Activated CD4-positive, alpha-beta T cell treated with anti-CD3 and anti-CD28 coated beads, Interleukin-2, amount 50 U/mL, for 16 hours (primary cell): ENCODE measurements around the gene AFG1L.
"Not testable (repeated sequence)": the region's sequence is repeated elsewhere in the genome, so short reads cannot be mapped to it uniquely, and the experiment has no call there.

Experiments
- DNase-seq: peaks from one replicate; pipeline ENCODE4 v3.0.0-alpha.2; 2020

The AFG1L gene

DNA sequence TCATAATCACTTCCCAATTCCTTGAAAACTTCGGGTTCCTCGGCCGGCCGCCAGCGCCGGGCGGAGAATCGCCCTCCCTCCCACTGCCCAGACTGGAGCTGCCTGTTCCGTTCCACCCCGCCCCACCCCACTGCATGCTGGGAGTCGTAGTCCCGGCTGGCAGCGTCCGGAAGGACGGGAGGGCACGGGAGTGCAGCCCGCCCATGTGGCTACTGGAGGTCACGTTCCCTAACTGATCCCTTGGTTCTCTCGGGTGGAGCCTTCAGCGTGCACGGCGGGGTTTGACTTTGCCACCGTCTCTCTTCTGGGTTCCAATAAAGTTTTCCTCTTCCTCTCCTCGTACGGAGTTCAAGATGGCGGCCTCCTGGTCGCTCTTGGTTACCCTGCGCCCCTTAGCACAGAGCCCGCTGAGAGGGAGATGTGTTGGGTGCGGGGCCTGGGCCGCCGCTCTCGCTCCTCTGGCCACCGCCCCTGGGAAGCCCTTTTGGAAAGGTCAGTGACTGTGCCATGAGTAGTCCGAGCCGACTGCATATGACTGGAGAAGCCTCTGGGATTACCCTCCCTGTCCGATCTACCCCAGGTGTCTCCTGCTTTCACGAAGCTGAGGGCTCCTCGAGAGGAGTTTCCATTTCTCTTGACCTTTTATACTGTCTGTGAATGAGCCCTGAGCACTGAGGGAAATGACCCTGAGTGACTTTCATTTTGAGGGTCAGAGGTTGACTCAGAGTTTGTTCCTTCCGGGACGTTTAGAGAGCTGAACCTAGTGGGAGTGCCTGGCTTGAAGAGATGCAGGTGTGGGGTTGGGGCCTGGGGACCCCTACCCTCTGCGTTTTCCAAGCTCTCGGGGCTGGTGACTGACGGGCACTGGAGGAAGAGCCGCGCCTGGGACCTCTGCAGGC, at the start of gene AFG1L:
Gene AFG1L (plus strand): TSS at position 328 of the 899 bp plus-strand sequence. CDS start 26 bp downstream, at position 354.
- DNase-seq, result peak; percentile 87

DNA sequence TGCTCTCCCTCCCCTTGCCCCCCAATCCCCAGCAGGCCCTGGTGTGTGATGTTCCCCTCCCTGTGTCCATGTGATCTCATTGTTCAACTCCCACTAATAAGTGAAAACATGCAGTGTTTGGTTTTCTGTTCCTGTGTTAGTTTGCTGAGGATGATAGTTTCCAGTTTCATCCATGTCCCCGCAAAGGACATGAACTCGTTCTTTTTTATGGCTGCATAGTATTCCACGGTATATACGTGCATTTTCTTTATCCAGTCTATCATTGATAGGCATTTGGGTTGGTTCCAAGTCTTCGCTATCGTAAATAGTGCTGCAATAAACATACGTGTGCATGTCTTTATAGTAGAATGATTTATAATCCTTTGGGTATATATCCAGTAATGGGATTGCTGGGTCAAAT, 49.8 kb upstream of the AFG1L start:
- not testable (repeated sequence) for DNase-seq

DNA sequence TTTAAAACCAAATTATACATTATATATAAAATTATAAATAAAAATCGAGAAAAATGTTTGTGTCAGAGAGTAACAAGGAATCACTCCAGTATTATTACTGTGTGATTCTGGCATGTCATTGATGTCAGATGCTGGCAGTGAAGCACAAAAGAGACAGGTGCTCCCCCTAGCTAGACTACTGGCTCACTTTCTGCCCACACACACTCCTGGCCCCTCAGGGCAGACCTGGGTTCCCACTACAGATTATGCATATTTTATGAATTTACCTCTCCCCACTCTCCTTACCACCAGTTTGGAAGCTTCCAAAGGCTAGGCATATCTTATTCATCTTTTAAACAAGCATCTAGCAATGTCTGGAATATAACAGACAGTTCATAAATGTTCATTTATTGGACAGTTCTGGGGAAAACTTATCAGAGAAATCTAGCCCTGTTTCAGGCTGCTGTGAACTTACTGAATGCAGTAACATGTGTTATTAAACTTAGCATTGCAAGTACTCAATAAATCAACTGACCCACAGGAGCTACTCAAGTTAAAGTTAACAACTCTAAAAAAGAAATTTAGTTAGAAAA, 46.8 kb upstream of the AFG1L start:
- no peak for DNase-seq

DNA sequence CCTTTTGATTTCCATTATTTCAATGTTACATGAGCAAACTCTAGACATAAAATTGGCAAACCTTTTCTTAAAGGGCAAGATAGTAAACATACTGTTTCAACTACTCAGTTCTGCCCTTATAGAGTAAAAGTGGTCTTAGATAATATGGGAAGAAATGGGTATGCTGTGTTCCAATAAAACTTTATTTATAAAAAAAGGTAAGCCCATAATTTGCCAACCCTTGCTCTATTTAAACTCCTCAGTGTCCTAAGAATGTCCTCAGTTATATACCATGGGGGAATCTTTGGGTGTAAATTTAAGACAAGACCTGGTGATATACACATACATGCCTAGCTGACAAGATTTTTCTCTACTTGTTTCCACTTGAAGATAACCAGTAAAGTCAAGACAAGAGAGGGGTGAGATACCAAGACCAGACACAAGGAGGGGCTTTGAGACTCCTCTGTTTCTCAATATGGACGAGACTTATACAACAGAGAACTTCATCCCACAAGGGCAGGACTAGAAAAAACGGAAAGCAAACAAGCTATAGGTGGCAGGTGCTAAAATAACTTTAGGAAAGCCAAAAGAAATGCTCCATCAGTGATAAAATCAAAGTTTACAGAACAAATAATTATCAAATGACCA, 44.5 kb upstream of the AFG1L start:
- no peak for DNase-seq

DNA sequence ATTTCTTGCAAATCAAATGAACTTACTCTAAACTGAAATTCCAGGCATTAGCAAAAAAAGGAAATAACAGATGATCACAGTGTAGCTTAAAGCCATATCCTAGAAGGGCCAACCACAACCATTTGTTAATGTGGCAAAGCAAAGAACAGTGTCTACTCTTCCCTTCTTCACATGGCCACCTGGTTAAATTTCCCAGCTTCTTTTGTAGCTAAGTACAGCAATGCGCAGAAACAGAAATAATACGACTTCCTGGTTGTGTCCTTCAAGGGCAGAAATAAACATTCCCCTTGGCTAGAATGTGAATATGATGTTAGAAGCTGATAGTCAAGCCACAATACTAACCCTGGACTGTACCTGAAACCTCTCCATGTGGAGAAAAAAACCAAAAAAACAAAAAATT, 43.6 kb upstream of the AFG1L start:
- DNase-seq, result no peak

DNA sequence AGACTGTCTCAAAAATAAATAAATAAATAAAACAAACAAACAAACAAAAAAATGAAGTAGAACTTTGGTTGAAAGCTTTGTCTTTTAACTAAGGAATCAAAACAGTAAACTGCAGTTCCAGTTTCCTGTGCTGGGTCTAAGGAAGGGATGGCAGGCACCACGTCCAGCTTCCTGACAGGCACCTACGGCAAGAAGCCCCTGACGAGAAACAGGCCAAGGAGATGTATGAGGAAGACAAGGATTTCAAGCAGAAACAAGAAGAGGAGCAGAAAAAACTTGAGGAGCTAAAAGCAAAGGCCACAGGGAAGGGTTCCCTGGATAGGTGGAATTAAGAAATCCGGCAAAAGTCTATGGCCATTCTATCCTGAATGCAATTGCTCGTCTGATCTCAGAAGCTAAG, 42.8 kb upstream of the AFG1L start:
- no peak for DNase-seq

DNA sequence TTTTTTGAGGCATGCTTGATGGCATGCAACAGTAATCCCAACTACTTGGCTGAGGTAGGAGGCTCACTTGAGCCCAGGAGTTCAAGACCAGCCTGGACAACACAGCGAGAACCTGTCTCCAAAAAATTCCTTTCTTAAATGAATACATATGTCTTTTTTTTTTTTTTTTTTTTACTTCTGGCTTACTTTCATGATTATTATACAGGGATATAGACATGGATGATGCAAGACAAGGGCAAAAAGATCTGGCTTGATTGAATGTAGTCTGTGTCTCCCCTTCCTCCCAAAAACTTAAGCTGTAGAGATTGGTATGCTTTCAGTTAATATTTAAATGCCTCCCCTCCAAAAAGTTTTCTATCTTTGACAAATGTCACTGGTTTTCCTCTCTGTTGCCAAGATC, 41.6 kb upstream of the AFG1L start:
- DNase-seq, result no peak

DNA sequence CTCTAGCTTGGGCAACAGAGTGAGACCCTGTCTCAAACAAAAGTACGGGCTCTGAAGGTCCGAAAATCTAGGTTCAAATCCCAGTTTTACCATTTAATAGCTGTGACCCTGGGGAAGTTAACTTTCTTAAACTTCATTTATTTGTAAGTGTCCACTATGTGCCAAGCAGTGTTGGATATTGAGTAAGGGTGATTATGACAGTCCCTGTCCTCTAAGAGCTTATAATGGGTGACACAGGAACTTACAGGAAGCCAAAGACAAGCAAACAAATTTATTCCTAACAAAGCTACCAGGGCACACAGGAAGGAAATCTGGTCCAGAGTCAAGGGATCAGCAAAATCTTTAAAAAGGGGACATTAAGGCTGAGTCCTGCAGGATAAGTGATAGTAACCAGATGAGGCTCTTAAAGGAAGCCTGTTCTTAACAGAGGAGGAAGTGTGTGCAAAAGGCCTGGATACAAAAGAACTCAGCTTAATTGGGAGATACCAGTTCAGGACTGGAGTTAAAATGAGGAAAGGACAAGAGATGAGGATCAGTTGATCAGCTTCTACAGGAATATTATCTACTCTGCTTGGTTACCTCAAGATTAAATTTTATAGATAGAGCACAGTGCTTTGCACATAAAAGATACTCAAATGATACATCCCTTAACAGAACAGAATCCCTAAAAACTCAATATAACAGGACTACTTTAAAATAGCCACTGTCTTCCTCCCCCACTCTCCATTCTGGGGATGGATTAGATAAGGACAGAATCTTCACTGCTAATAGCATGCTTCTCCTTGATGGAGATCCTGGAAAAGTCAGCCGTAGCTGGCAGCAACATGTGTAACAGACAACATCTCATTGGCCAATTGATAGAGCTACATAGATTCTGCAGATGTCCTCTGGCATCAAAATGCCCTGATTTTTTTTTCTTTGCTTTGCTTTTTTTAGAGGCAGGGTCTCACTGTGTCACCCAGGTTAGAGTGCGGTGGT, 40.1 kb upstream of the AFG1L start:
- DNase-seq, result no peak

DNA sequence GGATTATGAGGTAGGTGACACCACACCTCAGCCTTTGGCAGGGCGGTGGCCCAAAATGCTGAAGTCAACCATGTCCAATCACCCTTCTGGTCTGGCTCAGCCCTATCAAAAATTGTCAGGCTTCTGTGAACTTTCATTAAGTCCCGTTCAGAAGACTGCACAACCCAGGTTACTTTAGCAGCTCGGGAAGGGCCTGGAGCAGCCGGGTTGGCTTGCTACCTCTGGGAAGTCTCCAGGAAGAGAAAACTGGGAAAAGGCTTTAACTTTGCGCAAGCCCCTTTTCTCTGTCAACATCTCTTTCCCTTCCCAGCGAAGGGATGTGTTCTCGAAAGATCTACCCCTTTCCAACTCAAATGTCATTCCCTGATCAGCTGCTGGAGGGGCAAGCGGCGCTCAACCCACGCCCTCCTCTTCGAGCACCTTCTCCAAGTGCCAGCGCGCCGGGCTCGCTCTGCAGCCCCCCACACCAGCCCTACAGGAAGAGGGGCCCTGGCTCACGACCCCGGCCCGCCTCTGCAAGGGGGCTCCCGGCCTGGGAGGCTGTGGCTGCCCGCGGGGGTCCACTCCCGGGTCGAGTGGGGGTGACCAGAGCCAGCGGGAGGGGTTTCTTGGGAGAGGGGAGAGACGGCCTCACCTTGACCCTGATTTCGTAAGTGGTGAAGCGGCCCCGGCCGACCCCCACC, 34.6 kb upstream of the AFG1L start:
- DNase-seq, result peak; percentile 41

DNA sequence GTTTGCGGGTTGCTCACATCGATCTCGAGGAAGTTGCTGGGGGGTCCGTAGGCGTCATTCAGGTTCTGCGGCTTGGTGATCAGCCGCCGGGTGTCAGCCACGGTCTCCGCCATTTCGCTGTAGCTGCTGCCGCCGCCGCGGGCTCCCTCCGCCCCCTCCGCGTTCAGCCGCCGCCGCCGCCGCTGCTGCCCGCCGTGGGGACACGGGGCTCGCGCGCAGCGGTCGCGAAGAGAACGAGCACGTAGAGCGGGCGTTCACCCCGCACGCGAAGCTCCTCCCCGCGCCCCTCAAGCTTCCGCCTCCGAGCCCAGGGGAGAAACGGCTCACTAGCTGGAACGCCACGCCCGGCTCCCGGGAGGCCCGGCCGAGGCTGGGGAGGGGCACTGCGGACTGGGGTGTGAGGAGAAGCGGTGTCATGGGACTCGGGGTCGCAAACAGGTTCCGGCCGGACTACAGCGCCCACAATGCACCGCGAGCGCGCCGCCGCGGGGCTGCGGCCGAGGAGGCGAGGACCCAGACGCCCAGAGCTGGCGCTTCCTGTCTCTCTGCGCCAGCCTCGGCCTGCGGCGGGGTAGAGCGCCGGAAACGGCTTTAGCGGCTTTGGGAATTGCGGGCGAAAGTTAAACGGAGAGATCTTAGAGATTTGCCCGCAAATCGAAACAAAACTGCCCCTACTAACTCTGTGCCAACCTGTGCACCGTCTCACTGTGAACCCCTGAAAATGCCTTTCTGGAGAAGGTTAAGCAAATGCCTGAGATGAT, 33.9 kb upstream of the AFG1L start, which contains the start of gene SNX3:
Gene SNX3 (minus strand): TSS at position 232 of the 761 bp plus-strand sequence. CDS start 119 bp downstream, at position 113.
- DNase-seq, result peak; percentile 94

DNA sequence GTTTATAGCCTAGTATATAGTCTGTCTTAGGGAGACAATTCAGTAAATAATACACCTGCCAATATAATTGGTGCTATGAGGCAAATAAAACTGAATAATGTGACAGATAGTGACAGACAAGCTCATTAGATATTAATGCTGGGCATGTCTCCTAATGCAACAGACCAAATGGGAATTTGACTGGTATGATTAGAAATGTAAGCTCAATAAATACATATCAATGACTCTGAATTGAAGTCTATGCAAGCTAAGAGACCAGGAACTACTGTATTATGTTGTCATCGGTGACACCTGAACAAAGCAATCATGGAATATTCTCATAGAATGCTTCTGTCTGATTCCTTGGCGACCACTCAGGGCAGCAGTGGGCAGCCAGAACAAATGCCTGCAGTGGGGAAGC, 31.5 kb upstream of the AFG1L start:
- DNase-seq, result no peak

DNA sequence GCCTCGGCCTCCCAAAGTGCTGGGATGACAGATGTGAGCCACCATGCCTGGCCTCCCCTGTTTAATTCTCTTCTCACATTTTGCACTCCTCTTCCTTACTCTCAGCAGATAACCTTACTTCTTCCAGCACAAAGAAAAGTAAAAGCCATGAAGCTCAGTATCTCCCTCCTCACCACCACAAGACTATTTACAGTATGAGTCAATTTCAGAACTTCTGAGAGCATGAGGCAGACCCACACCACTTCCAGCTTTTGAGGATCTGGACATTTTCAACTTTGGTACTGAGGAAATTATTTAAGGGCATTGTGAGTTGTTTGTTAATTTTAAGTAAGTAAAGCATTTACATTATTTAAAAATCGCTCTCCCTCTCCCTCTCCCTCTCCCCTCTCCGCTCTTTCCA, 26.0 kb upstream of the AFG1L start:
- DNase-seq, result no peak

DNA sequence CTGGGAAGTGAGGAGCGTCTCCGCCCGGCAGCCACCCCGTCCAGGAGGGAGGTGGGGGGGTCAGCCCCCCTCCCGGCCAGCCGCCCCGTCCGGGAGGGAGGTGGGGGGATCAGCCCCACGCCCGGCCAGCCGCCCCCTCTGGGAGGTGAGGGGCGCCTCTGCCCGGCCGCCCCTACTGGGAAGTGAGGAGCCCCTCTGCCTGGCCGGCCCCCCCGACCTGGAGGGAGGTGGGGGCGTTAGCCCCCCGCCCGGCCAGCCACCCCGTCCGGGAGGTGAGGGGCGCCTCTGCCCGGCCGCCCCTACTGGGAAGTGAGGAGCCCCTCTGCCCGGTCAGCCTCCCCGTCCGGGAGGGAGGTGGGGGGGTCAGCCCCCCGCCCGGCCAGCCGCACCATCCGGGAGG, 24.9 kb upstream of the AFG1L start:
- DNase-seq, result not testable (repeated sequence)

DNA sequence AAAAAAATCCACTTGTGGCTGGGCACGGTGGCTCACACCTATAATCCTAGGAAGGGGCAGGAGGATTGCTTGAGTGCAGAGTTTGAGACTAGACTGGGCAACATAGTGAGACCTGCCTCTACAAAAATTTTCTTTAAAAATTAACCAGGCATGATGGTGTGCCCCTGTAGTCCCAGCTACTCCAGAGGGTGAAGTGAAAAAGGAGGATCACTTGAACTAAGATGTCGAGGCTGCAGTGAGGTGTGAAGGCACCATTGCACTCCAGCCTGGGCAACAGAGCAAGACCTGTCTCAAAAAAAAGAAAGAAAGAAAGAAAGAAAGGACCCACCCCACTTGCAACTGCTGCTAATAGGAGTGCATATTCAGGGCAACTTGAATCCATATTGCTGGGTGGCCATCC, 20.3 kb upstream of the AFG1L start:
- DNase-seq, result no peak

DNA sequence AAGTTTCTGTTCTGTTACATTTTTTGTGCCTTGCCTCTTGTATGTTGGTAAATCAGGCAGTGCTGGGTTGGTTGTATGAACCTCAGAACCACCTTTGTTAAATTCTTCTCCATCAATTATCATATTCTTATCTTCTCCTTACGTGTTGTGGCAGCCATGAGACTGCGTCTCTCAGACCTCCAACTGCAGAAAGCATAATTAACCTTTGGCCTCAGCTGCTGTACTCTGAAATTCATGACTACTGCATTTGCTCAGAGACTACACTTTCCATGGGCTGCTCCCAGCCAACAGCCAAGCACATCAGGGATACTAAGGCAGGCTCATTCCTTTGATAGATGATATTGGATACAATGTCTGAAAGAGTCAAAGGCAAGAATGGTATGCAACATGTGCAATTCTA, 18.9 kb upstream of the AFG1L start:
- no peak for DNase-seq

DNA sequence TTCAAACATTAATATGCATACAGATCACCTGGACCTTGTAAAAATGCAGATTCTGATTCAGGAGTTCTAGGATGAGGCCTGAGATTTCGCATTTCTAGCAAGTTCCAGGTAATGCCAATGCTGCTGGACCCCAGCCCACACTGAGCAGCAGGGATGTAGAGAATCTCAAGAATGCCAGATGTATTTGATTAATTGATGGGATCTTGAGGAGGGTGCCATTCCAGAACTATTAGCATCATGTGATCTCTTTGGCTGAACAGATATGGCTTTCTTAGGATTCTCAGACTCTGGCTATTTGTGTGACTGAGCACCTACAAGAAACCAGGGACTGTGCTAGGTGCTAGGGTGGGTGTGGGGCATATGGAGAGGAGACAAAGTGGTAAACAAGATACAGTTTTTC, 17.6 kb upstream of the AFG1L start:
- DNase-seq, result no peak

DNA sequence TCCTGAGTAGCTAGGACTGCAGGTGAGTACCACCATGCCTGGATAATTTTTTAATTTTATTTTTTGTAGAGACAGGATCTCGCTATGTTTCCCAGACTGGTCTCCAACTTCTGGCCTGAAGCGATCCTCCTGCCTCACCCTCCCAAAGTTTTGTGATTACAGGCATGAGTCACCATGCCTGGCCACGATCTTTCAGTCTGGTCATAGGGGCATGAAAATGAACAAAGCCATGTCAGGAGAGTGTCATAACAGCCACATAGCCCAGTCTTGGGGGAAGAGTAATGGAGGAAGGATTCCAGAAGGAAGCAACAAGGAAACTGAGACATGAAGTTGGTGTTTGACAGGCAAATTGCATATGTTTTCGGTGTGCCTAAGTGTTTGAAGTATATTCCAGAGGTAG, 17.0 kb upstream of the AFG1L start:
- no peak for DNase-seq

DNA sequence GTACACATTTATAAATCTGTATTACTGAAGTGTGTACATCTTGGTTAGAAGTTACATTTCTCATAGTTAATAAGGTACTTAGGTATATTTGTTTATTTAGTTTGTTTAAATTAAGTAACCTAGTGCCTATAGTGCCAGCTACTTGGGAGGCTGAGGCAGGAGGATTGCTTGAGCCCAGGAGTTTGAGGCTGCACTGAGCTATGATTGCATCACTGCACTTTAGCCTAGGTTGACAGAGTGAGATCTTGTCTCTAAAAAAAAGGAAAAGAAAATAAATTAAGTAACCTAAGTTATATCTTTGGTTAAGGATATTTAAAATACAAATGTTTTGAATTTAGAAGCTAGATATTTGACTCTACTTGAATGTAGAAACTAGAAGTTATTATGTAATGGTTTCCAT, 9.5 kb upstream of the AFG1L start:
- no peak for DNase-seq

DNA sequence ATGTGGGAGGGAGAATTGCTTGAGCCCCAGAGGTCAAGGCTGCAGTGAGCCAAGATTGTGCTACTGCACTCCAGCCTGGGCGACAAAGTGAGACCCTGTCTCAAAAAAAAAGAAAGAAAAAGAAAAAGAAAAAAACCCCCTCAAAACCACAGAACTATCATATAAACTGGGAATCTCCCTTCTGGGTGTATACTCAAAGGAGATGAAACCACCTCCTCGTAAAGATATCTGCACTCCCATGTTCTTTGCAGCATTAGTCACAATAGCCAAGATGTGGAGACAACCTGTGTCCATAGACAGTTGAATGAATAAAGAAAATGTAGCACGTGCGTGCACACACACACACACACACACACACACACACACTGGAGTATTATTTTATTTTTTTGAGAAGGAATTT, 8.5 kb upstream of the AFG1L start:
- no peak for DNase-seq

DNA sequence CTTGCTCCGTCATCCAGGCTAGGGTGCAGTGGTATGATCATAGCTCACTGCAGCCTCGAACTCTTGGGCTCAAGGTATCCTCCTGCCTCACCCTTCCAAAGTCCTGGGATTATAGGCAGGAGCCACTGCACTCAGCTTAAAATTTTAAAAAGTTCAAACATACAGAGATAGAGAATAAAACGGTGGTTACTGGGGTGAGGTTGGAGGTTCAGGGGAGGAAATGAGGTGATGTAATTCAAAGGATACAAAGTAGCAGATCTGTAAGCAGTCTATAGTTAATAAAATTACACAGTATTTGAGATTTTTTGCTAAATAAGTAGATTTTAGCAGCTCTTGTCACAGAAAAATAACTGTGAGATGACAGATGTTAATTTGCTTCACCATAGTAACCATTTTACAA, 7.5 kb upstream of the AFG1L start:
- DNase-seq, result no peak

DNA sequence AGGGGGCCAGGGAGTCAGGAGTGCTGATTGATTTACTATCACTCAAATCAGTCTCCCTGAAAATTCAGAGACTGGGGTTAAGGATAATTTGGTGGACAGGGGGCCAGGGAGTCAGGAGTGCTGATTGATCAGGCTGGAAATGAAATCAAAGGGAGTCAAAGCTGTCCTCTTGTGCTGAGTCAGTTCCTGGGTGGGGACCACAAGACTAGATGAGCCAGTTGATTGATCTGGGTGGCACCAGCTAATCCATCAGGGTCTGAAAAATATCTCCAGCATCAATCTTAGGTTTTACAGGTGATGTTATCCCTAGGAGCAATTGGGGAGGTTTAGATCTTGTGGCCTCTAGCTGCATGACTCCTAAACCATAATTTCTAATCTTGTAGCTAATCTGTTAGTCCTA, 6.1 kb upstream of the AFG1L start:
- DNase-seq, result peak; percentile 36
